HEK293 (cell line): ENCODE results near the gene CACNB3.
"Not testable (repeated sequence)": the region's sequence is repeated elsewhere in the genome, so short reads cannot be mapped to it uniquely, and the experiment has no call there.

Experiments used
- CTCF ChIA-PET: fragments of 350-600 bp; formaldehyde crosslinking; extraction: SDS; loops from one replicate; lab custom pipeline; 2021; ENCODE audit warnings: antibody characterized with exemption; lab: Yijun Ruan, JAX
- POLR2A ChIA-PET: fragments of 300-600 bp; formaldehyde crosslinking; extraction: SDS; loops from one replicate; lab custom pipeline; 2020; ENCODE audit warnings: antibody characterized with exemption, inconsistent platforms; lab: Yijun Ruan, JAX
- H3K27ac ChIP-seq: fragments of 200-500 bp; sonication (Bioruptor generic); 2 replicates; pipeline ENCODE4 v1.5.1; 2014; ENCODE audit warnings: low read depth, low read length, control low read depth, inconsistent platforms; ENCODE audit errors: extremely low read depth
- H3K36me3 ChIP-seq, 2 experiments: fragments of 200-500 bp in 1 of 2; sonication (Bioruptor generic) in 1 of 2; 1 replicate in 1 of 2; 2 replicates in 1 of 2; pipeline ENCODE4 v1.5.1; 2014 to 2017; ENCODE audit warnings: inconsistent platforms in 2 of 2, low read length in 2 of 2; ENCODE audit not compliant: control insufficient read depth in 2 of 2, insufficient read depth in 1 of 2
- H3K4me1 ChIP-seq: fragments of 200-500 bp; sonication (Bioruptor generic); 2 replicates; pipeline ENCODE4 v1.5.1; 2014; ENCODE audit warnings: mild to moderate bottlenecking, low read length, inconsistent platforms; ENCODE audit not compliant: control insufficient read depth, insufficient read depth
- H3K4me3 ChIP-seq: 2 replicates; pipeline ENCODE4 v1.5.1; 2011; ENCODE audit warnings: low read depth, mild to moderate bottlenecking, control low read depth, low read length, moderate library complexity
- H3K9me3 ChIP-seq: fragments of 200-500 bp; sonication (Bioruptor generic); 2 replicates; pipeline ENCODE4 v1.5.1; 2014; ENCODE audit warnings: low read depth, low read length, inconsistent platforms; ENCODE audit not compliant: control insufficient read depth, insufficient read depth
- BCL11B ChIP-seq: fragments of 450-650 bp; formaldehyde crosslinking; IDR thresholded peaks from 2 replicates; pipeline ENCODE4 v1.5.1; 2016; ENCODE audit warnings: low read depth, missing biosample characterization, missing genetic modification characterization
- GLI2 ChIP-seq: fragments of 450-650 bp; formaldehyde crosslinking; IDR thresholded peaks from 2 replicates; pipeline ENCODE4; 2017; ENCODE audit warnings: missing biosample characterization, missing genetic modification characterization, low read depth, borderline replicate concordance
- KLF7 ChIP-seq: fragments of 450-650 bp; formaldehyde crosslinking; IDR thresholded peaks from 2 replicates; pipeline ENCODE4 v1.5.1; 2016; ENCODE audit warnings: missing biosample characterization, missing genetic modification characterization, borderline replicate concordance
- SALL2 ChIP-seq: fragments of 450-650 bp; formaldehyde crosslinking; IDR thresholded peaks from 2 replicates; pipeline ENCODE4 v1.5.0; 2017; ENCODE audit warnings: missing biosample characterization, mild to moderate bottlenecking, missing genetic modification characterization, borderline replicate concordance
- SP2 ChIP-seq: fragments of 450-650 bp; formaldehyde crosslinking; IDR thresholded peaks from 2 replicates; pipeline ENCODE4 v1.5.1; 2016; ENCODE audit warnings: missing biosample characterization, missing genetic modification characterization
- WT1 ChIP-seq: fragments of 450-650 bp; formaldehyde crosslinking; IDR thresholded peaks from 2 replicates; pipeline ENCODE4 v1.5.1; 2016; ENCODE audit warnings: missing biosample characterization, missing genetic modification characterization
- ZBTB7A ChIP-seq: fragments of 450-650 bp; formaldehyde crosslinking; IDR thresholded peaks from 2 replicates; pipeline ENCODE4 v1.5.1; 2016; ENCODE audit warnings: low read depth, missing biosample characterization, missing genetic modification characterization
- ZFP37 ChIP-seq: fragments of 450-650 bp; formaldehyde crosslinking; IDR thresholded peaks from 2 replicates; pipeline ENCODE4 v1.5.1; 2016; ENCODE audit warnings: missing biosample characterization, missing genetic modification characterization
- ZIC2 ChIP-seq: fragments of 450-650 bp; formaldehyde crosslinking; IDR thresholded peaks from 2 replicates; pipeline ENCODE4 v1.5.1; 2016; ENCODE audit warnings: missing biosample characterization, missing genetic modification characterization
- ZNF211 ChIP-seq: fragments of 450-650 bp; formaldehyde crosslinking; IDR thresholded peaks from 2 replicates; pipeline ENCODE4 v1.5.1; 2016; ENCODE audit warnings: low read depth, missing biosample characterization, missing genetic modification characterization
- ZNF555 ChIP-seq: fragments of 450-650 bp; formaldehyde crosslinking; conservative IDR thresholded peaks from 2 replicates; pipeline ENCODE4 v1.5.1; 2017; ENCODE audit warnings: missing biosample characterization, mild to moderate bottlenecking, missing genetic modification characterization, inconsistent platforms
- ZNF585B ChIP-seq: fragments of 450-650 bp; formaldehyde crosslinking; IDR thresholded peaks from 2 replicates; pipeline ENCODE4 v1.5.1; 2016; ENCODE audit warnings: missing biosample characterization, missing genetic modification characterization
- ZNF596 ChIP-seq: fragments of 450-650 bp; IDR thresholded peaks from 2 replicates; pipeline ENCODE4 v1.5.0; 2018; ENCODE audit warnings: missing biosample characterization, mild to moderate bottlenecking, missing genetic modification characterization, moderate library complexity
- ZNF707 ChIP-seq: fragments of 450-650 bp; formaldehyde crosslinking; IDR thresholded peaks from 2 replicates; pipeline ENCODE4 v1.5.1; 2016; ENCODE audit warnings: missing biosample characterization, missing genetic modification characterization
- ZNF837 ChIP-seq: fragments of 450-650 bp; formaldehyde crosslinking; IDR thresholded peaks from 2 replicates; pipeline ENCODE4 v1.5.1; 2016; ENCODE audit warnings: missing biosample characterization, missing genetic modification characterization
- ZSCAN30 ChIP-seq: fragments of 450-650 bp; IDR thresholded peaks from 2 replicates; pipeline ENCODE4 v1.5.1; 2018; ENCODE audit warnings: missing biosample characterization, mild to moderate bottlenecking, missing genetic modification characterization, moderate library complexity
- ZSCAN4 ChIP-seq: fragments of 450-650 bp; formaldehyde crosslinking; IDR thresholded peaks from 2 replicates; pipeline ENCODE4 v1.5.1; 2017; ENCODE audit warnings: missing biosample characterization, missing genetic modification characterization
- TF ChIP-seq, protein P1 (sequence below): fragments of 450-650 bp; formaldehyde crosslinking; IDR thresholded peaks from 2 replicates; pipeline ENCODE4 v1.5.1; 2016; ENCODE audit warnings: missing biosample characterization, missing genetic modification characterization
- TF ChIP-seq, protein P2 (sequence below): fragments of 450-650 bp; formaldehyde crosslinking; IDR thresholded peaks from 2 replicates; pipeline ENCODE4 v1.5.1; 2016; ENCODE audit warnings: missing biosample characterization, missing genetic modification characterization
- TF ChIP-seq, protein P3 (sequence below): sonication (generic); formaldehyde crosslinking; IDR thresholded peaks from 2 replicates; pipeline ENCODE4 v1.8.1; 2022; ENCODE audit warnings: mild to moderate bottlenecking, moderate library complexity, missing genetic modification reagents

CACNB3 gene

DNA sequence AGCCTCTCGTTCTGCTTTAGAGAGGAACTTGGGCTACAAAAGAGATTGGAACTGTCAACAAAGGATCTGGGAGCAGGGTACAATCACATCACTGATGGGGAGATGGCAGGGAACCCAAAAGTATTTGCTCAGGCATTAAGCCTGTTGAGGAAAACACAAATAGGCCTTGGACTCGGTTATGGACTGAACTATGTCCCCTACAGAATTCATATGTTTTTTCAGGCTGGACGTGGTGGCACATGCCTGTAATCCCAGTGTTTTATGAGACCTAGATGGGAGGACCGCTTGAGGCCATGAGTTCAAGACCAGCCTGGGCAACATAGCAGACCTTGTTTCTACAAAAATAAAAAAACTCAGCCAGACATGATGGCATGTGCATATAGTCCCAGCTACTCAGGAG lies 19.8 kb downstream of the CACNB3 start:
- Histone ChIP-seq H3K4me3 (no peak overlapping the region), H3K4me1 (no peaks in the 10 kb centered on the region), H3K9me3 (no peaks in the 10 kb centered on the region), H3K36me3 (peaks cover 61 to 73% of the 10 kb centered on the region in 2 experiments), H3K27ac (no peak overlapping the region)
- POLR2A ChIA-PET = interaction anchor here (1.2 kb wide), 1 partner anchor 12 kb away, joined by 4 read pairs; no protein-coding TSS in a partner anchor
- CTCF ChIA-PET = interaction anchor here (0.6 to 1.1 kb wide), 2 partner anchors 23 to 53 kb away, joined by 3 to 4 read pairs; no protein-coding TSS in a partner anchor
- TF ChIP-seq ZSCAN30 (tag by site-specific recombination) (no peak), ZSCAN4 (no peak)
- TF ChIP-seq, protein P1, sequence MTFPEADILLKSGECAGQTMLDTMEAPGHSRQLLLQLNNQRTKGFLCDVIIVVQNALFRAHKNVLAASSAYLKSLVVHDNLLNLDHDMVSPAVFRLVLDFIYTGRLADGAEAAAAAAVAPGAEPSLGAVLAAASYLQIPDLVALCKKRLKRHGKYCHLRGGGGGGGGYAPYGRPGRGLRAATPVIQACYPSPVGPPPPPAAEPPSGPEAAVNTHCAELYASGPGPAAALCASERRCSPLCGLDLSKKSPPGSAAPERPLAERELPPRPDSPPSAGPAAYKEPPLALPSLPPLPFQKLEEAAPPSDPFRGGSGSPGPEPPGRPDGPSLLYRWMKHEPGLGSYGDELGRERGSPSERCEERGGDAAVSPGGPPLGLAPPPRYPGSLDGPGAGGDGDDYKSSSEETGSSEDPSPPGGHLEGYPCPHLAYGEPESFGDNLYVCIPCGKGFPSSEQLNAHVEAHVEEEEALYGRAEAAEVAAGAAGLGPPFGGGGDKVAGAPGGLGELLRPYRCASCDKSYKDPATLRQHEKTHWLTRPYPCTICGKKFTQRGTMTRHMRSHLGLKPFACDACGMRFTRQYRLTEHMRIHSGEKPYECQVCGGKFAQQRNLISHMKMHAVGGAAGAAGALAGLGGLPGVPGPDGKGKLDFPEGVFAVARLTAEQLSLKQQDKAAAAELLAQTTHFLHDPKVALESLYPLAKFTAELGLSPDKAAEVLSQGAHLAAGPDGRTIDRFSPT (tag by site-specific recombination) = no peak

GRCh38 chr12:48842021-48842420 lies 23.7 kb downstream of the CACNB3 start:
- H3K9me3 ChIP-seq, H3K4me3 ChIP-seq, H3K4me1 ChIP-seq, H3K27ac ChIP-seq, POLR2A ChIA-PET: not testable (repeated sequence)
- CTCF ChIA-PET = interaction anchor here (1.0 kb wide), 1 partner anchor 16 kb away, joined by 4 read pairs; no protein-coding TSS in a partner anchor
- H3K36me3 ChIP-seq = peaks cover 67 to 74% of the 10 kb centered on the region in 2 experiments

DNA sequence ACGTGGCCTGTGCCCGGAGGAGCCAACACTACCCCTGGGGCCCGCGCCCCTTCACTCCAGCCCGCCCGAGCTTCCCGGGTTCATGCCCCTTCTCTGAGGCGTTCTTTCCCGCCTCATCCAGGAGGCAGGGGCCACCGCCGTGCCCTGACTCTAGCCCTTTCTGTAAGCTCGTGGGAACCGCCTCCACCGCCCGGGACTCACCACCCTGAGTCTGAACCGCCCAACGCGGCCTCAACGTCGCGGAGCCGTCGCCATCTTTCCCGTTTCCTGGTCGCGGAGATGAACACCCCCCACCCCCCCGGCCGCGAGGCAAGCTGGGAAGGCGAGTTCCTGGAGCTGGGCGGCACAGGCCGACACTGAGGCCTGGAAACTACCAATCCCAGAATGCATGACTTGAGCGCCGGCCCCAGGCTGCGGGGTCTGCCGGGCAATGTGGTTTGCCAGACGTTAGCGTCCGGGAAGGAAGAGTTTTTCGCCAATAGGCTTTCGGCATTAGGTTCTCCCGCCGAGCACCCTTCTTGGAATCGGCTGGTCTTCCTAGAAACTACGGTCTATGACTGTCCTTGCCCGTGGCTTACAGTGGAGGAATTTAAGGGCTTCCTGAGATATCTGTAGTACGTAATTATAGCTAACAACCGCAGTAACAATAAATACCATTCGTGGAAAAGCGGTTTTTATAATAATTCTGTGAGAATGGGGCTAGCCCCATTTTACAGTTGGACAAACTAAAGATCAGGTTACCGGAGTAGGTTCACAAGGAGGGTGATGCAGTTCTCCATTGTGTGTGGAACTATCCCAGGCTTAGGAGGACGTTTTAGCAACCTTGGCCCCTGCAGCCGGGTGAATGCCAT lies 33.8 kb downstream of the CACNB3 start, which contains the start of gene DDX23:
DDX23 (minus strand) TSS at position 281 of the 851 bp plus-strand sequence. CDS start 6,381 bp downstream, outside the sequence.
- peaks cover 4% of the 10 kb centered on the region for H3K4me1 ChIP-seq
- H3K9me3 ChIP-seq = no peaks in the 10 kb centered on the region
- peak within 1 kb of the TSS; percentile 96 for H3K4me3 ChIP-seq
- H3K27ac ChIP-seq = peak within 1 kb of the TSS; percentile 79
- ChIA-PET CTCF (interaction anchor here (0.6 to 11.8 kb wide), 37 partner anchors 10 to 267 kb away, joined by 3 to 301 read pairs (median 8); partner anchors contain the start of genes FKBP11, RND1, WNT1 and WNT10B), POLR2A (interaction anchor here (0.6 to 3.3 kb wide), 24 partner anchors 9 to 470 kb away, joined by 3 to 48 read pairs (median 5); partner anchors contain the start of genes ADCY6, ARF3, KANSL2 and RND1)
- H3K36me3 ChIP-seq = peaks cover 13 to 21% of the 10 kb centered on the region in 2 experiments; a peak in 2 of 3 replicates
- TF ChIP-seq ZNF555 (tag by site-specific recombination) = no peak
- TF ChIP-seq SALL2 (tag by site-specific recombination) = no peak
- peak; percentile 98 for TF ChIP-seq ZBTB7A (tag by site-specific recombination)
- no peak for TF ChIP-seq GLI2 (tag by site-specific recombination)
- TF ChIP-seq, protein P2, sequence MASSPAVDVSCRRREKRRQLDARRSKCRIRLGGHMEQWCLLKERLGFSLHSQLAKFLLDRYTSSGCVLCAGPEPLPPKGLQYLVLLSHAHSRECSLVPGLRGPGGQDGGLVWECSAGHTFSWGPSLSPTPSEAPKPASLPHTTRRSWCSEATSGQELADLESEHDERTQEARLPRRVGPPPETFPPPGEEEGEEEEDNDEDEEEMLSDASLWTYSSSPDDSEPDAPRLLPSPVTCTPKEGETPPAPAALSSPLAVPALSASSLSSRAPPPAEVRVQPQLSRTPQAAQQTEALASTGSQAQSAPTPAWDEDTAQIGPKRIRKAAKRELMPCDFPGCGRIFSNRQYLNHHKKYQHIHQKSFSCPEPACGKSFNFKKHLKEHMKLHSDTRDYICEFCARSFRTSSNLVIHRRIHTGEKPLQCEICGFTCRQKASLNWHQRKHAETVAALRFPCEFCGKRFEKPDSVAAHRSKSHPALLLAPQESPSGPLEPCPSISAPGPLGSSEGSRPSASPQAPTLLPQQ (tag by site-specific recombination) = peak; percentile 74; the same call in 1 of the 2 replicates
- TF ChIP-seq ZNF596 (tag by site-specific recombination) = no peak
- TF ChIP-seq ZNF837 (tag by site-specific recombination) = no peak
- no peak for TF ChIP-seq ZNF707 (tag by site-specific recombination)
- TF ChIP-seq SP2 (tag by site-specific recombination) = peak; percentile 97
- TF ChIP-seq ZNF585B (tag by site-specific recombination) = no peak
- TF ChIP-seq ZNF211 = no peak
- no peak for TF ChIP-seq ZIC2 (tag by site-specific recombination)
- TF ChIP-seq ZFP37 = no peak; the same call in 1 of the 2 replicates
- TF ChIP-seq WT1 (tag by site-specific recombination) = peak; percentile 24; the same call in 1 of the 2 replicates
- TF ChIP-seq KLF7 (tag by site-specific recombination) = peak; percentile 40; the same call in 1 of the 2 replicates
- TF ChIP-seq, protein P3, sequence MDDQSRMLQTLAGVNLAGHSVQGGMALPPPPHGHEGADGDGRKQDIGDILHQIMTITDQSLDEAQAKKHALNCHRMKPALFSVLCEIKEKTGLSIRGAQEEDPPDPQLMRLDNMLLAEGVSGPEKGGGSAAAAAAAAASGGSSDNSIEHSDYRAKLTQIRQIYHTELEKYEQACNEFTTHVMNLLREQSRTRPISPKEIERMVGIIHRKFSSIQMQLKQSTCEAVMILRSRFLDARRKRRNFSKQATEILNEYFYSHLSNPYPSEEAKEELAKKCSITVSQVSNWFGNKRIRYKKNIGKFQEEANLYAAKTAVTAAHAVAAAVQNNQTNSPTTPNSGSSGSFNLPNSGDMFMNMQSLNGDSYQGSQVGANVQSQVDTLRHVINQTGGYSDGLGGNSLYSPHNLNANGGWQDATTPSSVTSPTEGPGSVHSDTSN = no peak
- TF ChIP-seq BCL11B (tag by site-specific recombination) = no peak
